HepG2 (cell line): Measurements from ENCODE around the gene VPS11. TPM values are rescaled to one million over a fixed set of nuclear protein-coding genes. Genes with fewer than 3 reads are reported as not detected.

Source experiments
- BORCS8-MEF2B ChIP-seq: sonication (generic); formaldehyde crosslinking; IDR thresholded peaks from 2 replicates; pipeline ENCODE4 v1.8.0; 2022; ENCODE audit warnings: mild to moderate bottlenecking, missing genetic modification reagents
- CHD4 ChIP-seq: fragments of 200-600 bp; sonication (generic); IDR thresholded peaks from 2 replicates; pipeline ENCODE4 v1.7.0; 2017; ENCODE audit warnings: mild to moderate bottlenecking, low read length, borderline replicate concordance
- FOSL1 ChIP-seq: sonication (generic); formaldehyde crosslinking; IDR thresholded peaks from 2 replicates; pipeline ENCODE4 v1.9.0; 2021; ENCODE audit warnings: missing genetic modification reagents, borderline replicate concordance
- GFI1 ChIP-seq: sonication (generic); formaldehyde crosslinking; IDR thresholded peaks from 2 replicates; pipeline ENCODE4 v1.5.0; 2020; ENCODE audit warnings: missing genetic modification reagents, mild to moderate bottlenecking, borderline replicate concordance
- HOXA5 ChIP-seq: sonication (generic); formaldehyde crosslinking; IDR thresholded peaks from 2 replicates; pipeline ENCODE4 v1.4.0; 2020; ENCODE audit warnings: missing genetic modification reagents
- ISL2 ChIP-seq: sonication (generic); formaldehyde crosslinking; IDR thresholded peaks from 2 replicates; pipeline ENCODE4 v1.5.0; 2020; ENCODE audit warnings: missing genetic modification reagents
- MAZ ChIP-seq, 2 experiments: sonication (generic) in 1 of 2; formaldehyde crosslinking in 1 of 2; IDR thresholded peaks; 2 replicates each; pipeline versions ENCODE4 v1.5.0 to v1.6.1; 2012 to 2020; ENCODE audit warnings: low read depth in 2 of 2, mild to moderate bottlenecking in 2 of 2, borderline replicate concordance in 1 of 2, improper control_type of control experiment in 1 of 2, low read length in 1 of 2, missing genetic modification reagents in 1 of 2, moderate library complexity in 1 of 2
- POGZ ChIP-seq: sonication (generic); formaldehyde crosslinking; IDR thresholded peaks from 2 replicates; pipeline ENCODE4 v1.4.0; 2020; ENCODE audit warnings: mild to moderate bottlenecking, missing genetic modification reagents
- SRSF4 ChIP-seq: fragments of 200-400 bp; formaldehyde crosslinking; IDR thresholded peaks from one replicate; pipeline ENCODE4 v1.6.1; 2018; ENCODE audit warnings: mild to moderate bottlenecking, low read depth, low read length, moderate library complexity; ENCODE audit not compliant: poor library complexity, severe bottlenecking
- YY1 ChIP-seq: IDR thresholded peaks from 2 replicates; pipeline ENCODE4 v1.6.1; 2011; ENCODE audit warnings: low read length, low read depth, moderate library complexity, mild to moderate bottlenecking; ENCODE audit not compliant: insufficient read depth, insufficient replicate concordance
- ZBTB38 ChIP-seq: sonication (generic); formaldehyde crosslinking; IDR thresholded peaks from 2 replicates; pipeline ENCODE4 v1.5.1; 2020; ENCODE audit warnings: mild to moderate bottlenecking, missing genetic modification reagents
- ZFP36L2 ChIP-seq: sonication (generic); formaldehyde crosslinking; IDR thresholded peaks from 2 replicates; pipeline ENCODE4 v1.4.0; 2020; ENCODE audit warnings: missing genetic modification reagents
- ZNF121 ChIP-seq: sonication (generic); formaldehyde crosslinking; IDR thresholded peaks from 2 replicates; pipeline ENCODE4 v1.5.0; 2020; ENCODE audit warnings: mild to moderate bottlenecking, missing genetic modification reagents
- ZNF230 ChIP-seq: sonication (generic); formaldehyde crosslinking; IDR thresholded peaks from 2 replicates; pipeline ENCODE4 v1.4.0; 2020; ENCODE audit warnings: mild to moderate bottlenecking, missing genetic modification reagents
- ZNF329 ChIP-seq: sonication (generic); formaldehyde crosslinking; IDR thresholded peaks from 2 replicates; pipeline ENCODE4 v1.9.0; 2021; ENCODE audit warnings: low read depth, mild to moderate bottlenecking, missing genetic modification reagents
- ZNF333 ChIP-seq: sonication (generic); formaldehyde crosslinking; IDR thresholded peaks from 2 replicates; pipeline ENCODE4 v1.4.0; 2020; ENCODE audit warnings: mild to moderate bottlenecking, missing genetic modification reagents, borderline replicate concordance
- ZNF501 ChIP-seq: sonication (generic); formaldehyde crosslinking; IDR thresholded peaks from 2 replicates; pipeline ENCODE4 v1.5.1; 2020; ENCODE audit warnings: mild to moderate bottlenecking, moderate library complexity, missing genetic modification reagents
- ZNF703 ChIP-seq: sonication (generic); formaldehyde crosslinking; IDR thresholded peaks from 2 replicates; pipeline ENCODE4 v1.5.1; 2020; ENCODE audit warnings: missing genetic modification reagents, mild to moderate bottlenecking, moderate library complexity, borderline replicate concordance
- ZNF768 ChIP-seq: sonication (generic); formaldehyde crosslinking; IDR thresholded peaks from 2 replicates; pipeline ENCODE4 v1.4.0; 2020; ENCODE audit warnings: missing genetic modification reagents
- polyA plus RNA-seq, 8 experiments: library from polyadenylated mRNA; depleted of rRNA in 3 of 8; stranded (reverse) in 7 of 8; unstranded in 1 of 8; fragments of >200 nt; fragmentation: Illumina TruSeq in 4 of 8; extraction: Trizol in 4 of 8; gene quantifications; 2 replicates each; pipeline versions ENCODE4 v1.2.1 to v1.2.3, GENCODE V29; 2011 to 2016; ENCODE audit warnings: low read depth in 4 of 8, missing spikeins in 1 of 8, mixed read lengths in 1 of 8; ENCODE audit not compliant: insufficient read depth in 1 of 8
- total RNA-seq, 5 experiments: library from RNA; depleted of rRNA; stranded (reverse); fragments of >200 nt; fragmentation: Illumina TruSeq; extraction: Trizol; gene quantifications; 2 replicates each; pipeline ENCODE4 v1.2.3, GENCODE V29; 2016; ENCODE audit warnings: low read depth in 1 of 5
- TF ChIP-seq, protein P1 (sequence below): sonication (generic); formaldehyde crosslinking; IDR thresholded peaks from 2 replicates; pipeline ENCODE4 v1.5.0; 2020; ENCODE audit warnings: mild to moderate bottlenecking, missing genetic modification reagents
- TF ChIP-seq, protein P2 (sequence below): sonication (generic); formaldehyde crosslinking; IDR thresholded peaks from 2 replicates; pipeline ENCODE4 v1.8.0; 2022; ENCODE audit warnings: mild to moderate bottlenecking, missing genetic modification reagents; ENCODE audit not compliant: insufficient replicate concordance
- TF ChIP-seq, protein P3 (sequence below): IDR thresholded peaks from 2 replicates; pipeline ENCODE4 v1.6.1; 2016
- TF ChIP-seq, protein P4 (sequence below), 2 experiments: sonication (generic) in 1 of 2; formaldehyde crosslinking in 1 of 2; IDR thresholded peaks; 2 replicates each; pipeline versions ENCODE4 v1.5.1 to v1.6.1; 2011 to 2020; ENCODE audit warnings: borderline replicate concordance in 1 of 2, low read depth in 1 of 2, low read length in 1 of 2, mild to moderate bottlenecking in 1 of 2, missing genetic modification reagents in 1 of 2, moderate library complexity in 1 of 2

Gene VPS11
- total and polyA plus RNA-seq, 2 of the 13 experiments (the other 11 are each of a cell fraction or from before 2014, with no cell fraction given), result 13.7 to 21.6 TPM

DNA sequence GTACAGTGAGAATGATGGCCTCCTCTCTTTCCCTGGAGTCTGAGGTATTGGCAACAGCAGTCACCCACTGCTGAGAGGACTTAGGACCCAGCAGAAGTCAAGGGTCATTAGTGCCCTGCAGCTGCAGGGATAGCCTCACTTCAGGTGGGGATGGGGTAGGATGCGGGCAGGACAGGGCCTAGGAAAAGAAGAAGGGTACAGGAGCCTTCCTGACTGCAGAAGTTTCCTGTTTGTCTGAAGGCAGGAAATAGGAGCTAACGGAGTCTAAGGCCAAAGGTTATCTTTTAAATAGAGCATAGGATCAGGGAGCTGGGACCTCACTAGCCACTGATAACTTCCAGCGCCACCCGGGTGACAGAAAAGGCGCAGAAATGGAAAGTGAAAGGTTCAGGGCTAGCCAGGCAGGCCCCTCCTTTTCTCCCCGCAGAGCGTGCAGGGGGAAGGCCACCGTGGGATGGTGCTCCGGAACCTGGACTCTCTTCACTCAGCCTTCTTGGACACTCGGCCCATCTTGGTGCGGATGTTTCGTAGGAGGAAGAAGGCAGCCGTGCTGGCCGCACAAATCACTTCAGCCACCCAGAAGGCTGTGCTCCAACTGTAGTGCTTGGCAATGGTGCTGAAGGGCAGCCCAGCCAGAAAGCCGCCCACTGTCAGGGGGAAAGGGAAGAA, 43.1 kb upstream of the VPS11 start (continued):
- TF ChIP-seq ZNF121 (CRISPR knock-in tag), result no peak
- TF ChIP-seq, protein P1, sequence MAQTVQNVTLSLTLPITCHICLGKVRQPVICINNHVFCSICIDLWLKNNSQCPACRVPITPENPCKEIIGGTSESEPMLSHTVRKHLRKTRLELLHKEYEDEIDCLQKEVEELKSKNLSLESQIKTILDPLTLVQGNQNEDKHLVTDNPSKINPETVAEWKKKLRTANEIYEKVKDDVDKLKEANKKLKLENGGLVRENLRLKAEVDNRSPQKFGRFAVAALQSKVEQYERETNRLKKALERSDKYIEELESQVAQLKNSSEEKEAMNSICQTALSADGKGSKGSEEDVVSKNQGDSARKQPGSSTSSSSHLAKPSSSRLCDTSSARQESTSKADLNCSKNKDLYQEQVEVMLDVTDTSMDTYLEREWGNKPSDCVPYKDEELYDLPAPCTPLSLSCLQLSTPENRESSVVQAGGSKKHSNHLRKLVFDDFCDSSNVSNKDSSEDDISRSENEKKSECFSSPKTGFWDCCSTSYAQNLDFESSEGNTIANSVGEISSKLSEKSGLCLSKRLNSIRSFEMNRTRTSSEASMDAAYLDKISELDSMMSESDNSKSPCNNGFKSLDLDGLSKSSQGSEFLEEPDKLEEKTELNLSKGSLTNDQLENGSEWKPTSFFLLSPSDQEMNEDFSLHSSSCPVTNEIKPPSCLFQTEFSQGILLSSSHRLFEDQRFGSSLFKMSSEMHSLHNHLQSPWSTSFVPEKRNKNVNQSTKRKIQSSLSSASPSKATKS, result no peak
- TF ChIP-seq ZNF333 (CRISPR knock-in tag), result no peak
- TF ChIP-seq, protein P2, sequence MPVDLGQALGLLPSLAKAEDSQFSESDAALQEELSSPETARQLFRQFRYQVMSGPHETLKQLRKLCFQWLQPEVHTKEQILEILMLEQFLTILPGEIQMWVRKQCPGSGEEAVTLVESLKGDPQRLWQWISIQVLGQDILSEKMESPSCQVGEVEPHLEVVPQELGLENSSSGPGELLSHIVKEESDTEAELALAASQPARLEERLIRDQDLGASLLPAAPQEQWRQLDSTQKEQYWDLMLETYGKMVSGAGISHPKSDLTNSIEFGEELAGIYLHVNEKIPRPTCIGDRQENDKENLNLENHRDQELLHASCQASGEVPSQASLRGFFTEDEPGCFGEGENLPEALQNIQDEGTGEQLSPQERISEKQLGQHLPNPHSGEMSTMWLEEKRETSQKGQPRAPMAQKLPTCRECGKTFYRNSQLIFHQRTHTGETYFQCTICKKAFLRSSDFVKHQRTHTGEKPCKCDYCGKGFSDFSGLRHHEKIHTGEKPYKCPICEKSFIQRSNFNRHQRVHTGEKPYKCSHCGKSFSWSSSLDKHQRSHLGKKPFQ, result no peak
- no peak for TF ChIP-seq BORCS8-MEF2B (CRISPR knock-in tag)
- no peak for TF ChIP-seq ZFP36L2 (CRISPR knock-in tag)
- no peak for TF ChIP-seq CHD4
- no peak for TF ChIP-seq GFI1 (CRISPR knock-in tag)
- TF ChIP-seq ISL2 (CRISPR knock-in tag), result no peak
- TF ChIP-seq ZNF768 (CRISPR knock-in tag), result no peak
- TF ChIP-seq FOSL1 (CRISPR knock-in tag), result no peak
- TF ChIP-seq YY1, result no peak
- no peak for TF ChIP-seq ZNF230 (CRISPR knock-in tag)
- TF ChIP-seq ZNF329, result no peak
- TF ChIP-seq, protein P3, sequence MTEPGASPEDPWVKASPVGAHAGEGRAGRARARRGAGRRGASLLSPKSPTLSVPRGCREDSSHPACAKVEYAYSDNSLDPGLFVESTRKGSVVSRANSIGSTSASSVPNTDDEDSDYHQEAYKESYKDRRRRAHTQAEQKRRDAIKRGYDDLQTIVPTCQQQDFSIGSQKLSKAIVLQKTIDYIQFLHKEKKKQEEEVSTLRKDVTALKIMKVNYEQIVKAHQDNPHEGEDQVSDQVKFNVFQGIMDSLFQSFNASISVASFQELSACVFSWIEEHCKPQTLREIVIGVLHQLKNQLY (CRISPR knock-in tag), result no peak
- no peak for TF ChIP-seq HOXA5 (CRISPR knock-in tag)
- no peak; the same call in 1 of the 2 replicates for TF ChIP-seq ZNF501 (CRISPR knock-in tag)
- no peak for TF ChIP-seq MAZ (IDR thresholded peaks at IDR 0.05; ENCODE audit: borderline replicate concordance, low read depth, low read length)
- TF ChIP-seq MAZ (CRISPR knock-in tag; IDR thresholded peaks at IDR 0.05; ENCODE audit: low read depth), result no peak
- TF ChIP-seq SRSF4, result no peak
- TF ChIP-seq ZNF703 (CRISPR knock-in tag), result no peak
- TF ChIP-seq, protein P4, sequence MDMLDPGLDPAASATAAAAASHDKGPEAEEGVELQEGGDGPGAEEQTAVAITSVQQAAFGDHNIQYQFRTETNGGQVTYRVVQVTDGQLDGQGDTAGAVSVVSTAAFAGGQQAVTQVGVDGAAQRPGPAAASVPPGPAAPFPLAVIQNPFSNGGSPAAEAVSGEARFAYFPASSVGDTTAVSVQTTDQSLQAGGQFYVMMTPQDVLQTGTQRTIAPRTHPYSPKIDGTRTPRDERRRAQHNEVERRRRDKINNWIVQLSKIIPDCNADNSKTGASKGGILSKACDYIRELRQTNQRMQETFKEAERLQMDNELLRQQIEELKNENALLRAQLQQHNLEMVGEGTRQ (IDR thresholded peaks at IDR 0.05; ENCODE audit: low read depth, low read length), result no peak
- TF ChIP-seq, protein P4 (CRISPR knock-in tag; IDR thresholded peaks at IDR 0.05; ENCODE audit: borderline replicate concordance), result no peak
- TF ChIP-seq ZBTB38 (CRISPR knock-in tag), result peak; percentile 89
- no peak for TF ChIP-seq POGZ (CRISPR knock-in tag)
